SU-DHL-6 (cell line): ENCODE results near the gene PPP1R37.

Experiments
- H2AFZ ChIP-seq: fragments of 200-600 bp; sonication (generic); 2 replicates; pipeline ENCODE4 v1.6.1; 2014; ENCODE audit warnings: low read depth, mild to moderate bottlenecking, moderate library complexity, mixed read lengths, antibody characterized with exemption, low read length; ENCODE audit not compliant: severe bottlenecking
- H3F3A ChIP-seq: fragments of 200-600 bp; shearing (Covaris generic); 2 replicates; pipeline ENCODE4 v1.6.0; 2016; ENCODE audit warnings: antibody characterized with exemption, mild to moderate bottlenecking; ENCODE audit not compliant: insufficient read depth
- H3K27ac ChIP-seq: fragments of 200-600 bp; sonication (generic); 2 replicates; pipeline ENCODE4 v1.5.1; 2016; ENCODE audit warnings: low read depth, mild to moderate bottlenecking, low read length, moderate library complexity, mixed read lengths
- H3K27me3 ChIP-seq: fragments of 200-600 bp; sonication (generic), shearing (Covaris generic); 2 replicates; pipeline ENCODE4 v1.6.0; 2014; ENCODE audit warnings: mild to moderate bottlenecking, low read length
- H3K36me3 ChIP-seq: fragments of 200-600 bp; sonication (generic); 2 replicates; pipeline ENCODE4 v1.6.1; 2014; ENCODE audit warnings: mild to moderate bottlenecking, low read length, mixed read lengths
- H3K4me2 ChIP-seq: fragments of 300-600, 200-600 bp; shearing (Covaris generic), sonication (generic); 2 replicates; pipeline ENCODE4 v1.6.0; 2014; ENCODE audit warnings: low read length, low read depth, mild to moderate bottlenecking; ENCODE audit not compliant: poor library complexity, severe bottlenecking
- H3K4me3 ChIP-seq: fragments of 200-600 bp; sonication (generic); 2 replicates; pipeline ENCODE4 v1.5.1; 2014; ENCODE audit warnings: antibody characterized with exemption, low read length, mild to moderate bottlenecking, mixed read lengths; ENCODE audit not compliant: insufficient read depth, poor library complexity, severe bottlenecking
- H3K79me2 ChIP-seq: fragments of 200-600 bp; sonication (generic); 2 replicates; pipeline ENCODE4 v1.6.1; 2014; ENCODE audit warnings: mild to moderate bottlenecking, low read length, moderate library complexity; ENCODE audit not compliant: insufficient read depth
- H3K9ac ChIP-seq: fragments of 200-600 bp; sonication (generic); 2 replicates; pipeline ENCODE4 v1.7.0; 2014; ENCODE audit warnings: mild to moderate bottlenecking, low read length
- H3K9me2 ChIP-seq: fragments of 200-600 bp; sonication (generic); replicated peaks from 2 replicates; pipeline ENCODE4 v1.6.1; 2014; ENCODE audit warnings: low read length; ENCODE audit not compliant: insufficient read depth
- H3K9me3 ChIP-seq: fragments of 200-600 bp; sonication (generic); 2 replicates; pipeline ENCODE4 v1.6.1; 2014; ENCODE audit warnings: low read length, mixed read lengths; ENCODE audit not compliant: insufficient read depth
- H4K20me1 ChIP-seq: fragments of 200-600 bp; sonication (generic); 2 replicates; pipeline ENCODE4 v1.6.1; 2014; ENCODE audit warnings: low read depth, mild to moderate bottlenecking, antibody characterized with exemption, low read length, moderate library complexity, mixed read lengths
- EZH2phosphoT487 ChIP-seq: fragments of 200-600 bp; sonication (generic), shearing (Covaris generic); conservative IDR thresholded peaks from 2 replicates; pipeline ENCODE4 v1.6.1; 2018; ENCODE audit warnings: mild to moderate bottlenecking, antibody characterized with exemption, low read length, moderate library complexity, mixed read lengths
- TF ChIP-seq, protein P1 (sequence below): fragments of 200-600 bp; sonication (generic); IDR thresholded peaks from one replicate; pipeline ENCODE4 v1.5.1; 2017; ENCODE audit warnings: antibody characterized with exemption, mild to moderate bottlenecking, low read length, moderate library complexity; ENCODE audit not compliant: insufficient read depth, poor library complexity, severe bottlenecking

PPP1R37 gene

DNA sequence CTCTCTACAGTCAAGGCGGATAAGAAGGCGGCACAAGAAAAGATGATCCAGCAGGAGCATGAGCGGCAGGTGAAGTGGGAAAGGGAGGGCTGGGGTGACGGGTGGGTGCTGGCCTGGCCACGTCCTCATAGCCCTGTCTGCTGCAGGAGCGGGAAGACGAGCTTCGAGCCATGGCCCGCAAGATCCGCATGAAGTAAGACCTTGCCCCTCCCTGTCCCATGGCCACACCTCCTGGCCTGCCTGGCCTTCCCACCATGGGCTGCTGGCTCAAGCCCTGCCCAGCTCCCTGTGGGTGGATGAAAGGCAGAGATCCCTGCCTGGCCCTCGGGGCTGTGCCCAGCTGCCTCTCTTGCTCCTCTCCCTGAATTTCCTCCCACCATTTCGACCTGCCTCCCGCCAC lies 23.9 kb upstream of the PPP1R37 start:
- no peak overlapping the region for H3K4me3 ChIP-seq
- no peaks in the 10 kb centered on the region for H3K27me3 ChIP-seq
- no peak overlapping the region for H3K4me2 ChIP-seq
- no peaks in the 10 kb centered on the region for H3K9me3 ChIP-seq
- TF ChIP-seq EZH2phosphoT487: no peak
- TF ChIP-seq, protein P1, sequence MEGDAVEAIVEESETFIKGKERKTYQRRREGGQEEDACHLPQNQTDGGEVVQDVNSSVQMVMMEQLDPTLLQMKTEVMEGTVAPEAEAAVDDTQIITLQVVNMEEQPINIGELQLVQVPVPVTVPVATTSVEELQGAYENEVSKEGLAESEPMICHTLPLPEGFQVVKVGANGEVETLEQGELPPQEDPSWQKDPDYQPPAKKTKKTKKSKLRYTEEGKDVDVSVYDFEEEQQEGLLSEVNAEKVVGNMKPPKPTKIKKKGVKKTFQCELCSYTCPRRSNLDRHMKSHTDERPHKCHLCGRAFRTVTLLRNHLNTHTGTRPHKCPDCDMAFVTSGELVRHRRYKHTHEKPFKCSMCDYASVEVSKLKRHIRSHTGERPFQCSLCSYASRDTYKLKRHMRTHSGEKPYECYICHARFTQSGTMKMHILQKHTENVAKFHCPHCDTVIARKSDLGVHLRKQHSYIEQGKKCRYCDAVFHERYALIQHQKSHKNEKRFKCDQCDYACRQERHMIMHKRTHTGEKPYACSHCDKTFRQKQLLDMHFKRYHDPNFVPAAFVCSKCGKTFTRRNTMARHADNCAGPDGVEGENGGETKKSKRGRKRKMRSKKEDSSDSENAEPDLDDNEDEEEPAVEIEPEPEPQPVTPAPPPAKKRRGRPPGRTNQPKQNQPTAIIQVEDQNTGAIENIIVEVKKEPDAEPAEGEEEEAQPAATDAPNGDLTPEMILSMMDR: no peak
- H3K9ac ChIP-seq: no peak overlapping the region
- H3K36me3 ChIP-seq: no peaks in the 10 kb centered on the region
- no peak overlapping the region for H2AFZ ChIP-seq
- no peaks in the 10 kb centered on the region for H3K9me2 ChIP-seq
- H3F3A ChIP-seq: peaks cover 9% of the 10 kb centered on the region; the same call in 1 of the 2 replicates
- H4K20me1 ChIP-seq: no peaks in the 10 kb centered on the region
- peak overlapping the region; percentile 48; the same call in 1 of the 2 replicates for H3K27ac ChIP-seq
- peaks cover 13% of the 10 kb centered on the region for H3K79me2 ChIP-seq

DNA sequence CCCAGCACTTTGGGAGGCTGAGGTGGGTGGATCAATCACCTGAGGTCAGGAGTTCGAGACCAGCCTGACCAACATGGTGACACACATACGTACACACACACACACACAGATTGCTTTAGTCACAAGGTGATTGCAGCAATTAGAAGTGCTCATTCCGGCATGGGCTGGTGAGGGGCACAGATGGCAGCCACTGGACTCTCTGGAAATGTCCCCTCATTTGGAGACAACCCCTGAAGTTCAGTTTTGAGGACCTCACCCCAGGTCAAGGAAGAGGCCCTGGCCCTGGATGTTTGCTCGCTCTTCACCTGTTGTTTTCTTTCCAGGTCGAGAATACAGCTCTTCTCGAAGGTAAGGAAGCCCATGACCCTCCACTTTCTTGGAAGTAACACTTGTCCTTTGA lies 22.8 kb upstream of the PPP1R37 start:
- Histone ChIP-seq H3K4me3 (no peak overlapping the region), H3K9me2 (no peaks in the 10 kb centered on the region), H3K27ac (peak overlapping the region; percentile 16; the same call in 1 of the 2 replicates), H4K20me1 (peaks cover 9% of the 10 kb centered on the region), H3K9me3 (no peaks in the 10 kb centered on the region), H3F3A (peaks cover 19% of the 10 kb centered on the region), H2AFZ (no peak overlapping the region), H3K4me2 (no peak overlapping the region), H3K36me3 (peaks cover 8% of the 10 kb centered on the region; the same call in 1 of the 2 replicates), H3K9ac (no peak overlapping the region), H3K27me3 (no peaks in the 10 kb centered on the region), H3K79me2 (peaks cover 21% of the 10 kb centered on the region)
- TF ChIP-seq, protein P1: no peak
- no peak for TF ChIP-seq EZH2phosphoT487

DNA sequence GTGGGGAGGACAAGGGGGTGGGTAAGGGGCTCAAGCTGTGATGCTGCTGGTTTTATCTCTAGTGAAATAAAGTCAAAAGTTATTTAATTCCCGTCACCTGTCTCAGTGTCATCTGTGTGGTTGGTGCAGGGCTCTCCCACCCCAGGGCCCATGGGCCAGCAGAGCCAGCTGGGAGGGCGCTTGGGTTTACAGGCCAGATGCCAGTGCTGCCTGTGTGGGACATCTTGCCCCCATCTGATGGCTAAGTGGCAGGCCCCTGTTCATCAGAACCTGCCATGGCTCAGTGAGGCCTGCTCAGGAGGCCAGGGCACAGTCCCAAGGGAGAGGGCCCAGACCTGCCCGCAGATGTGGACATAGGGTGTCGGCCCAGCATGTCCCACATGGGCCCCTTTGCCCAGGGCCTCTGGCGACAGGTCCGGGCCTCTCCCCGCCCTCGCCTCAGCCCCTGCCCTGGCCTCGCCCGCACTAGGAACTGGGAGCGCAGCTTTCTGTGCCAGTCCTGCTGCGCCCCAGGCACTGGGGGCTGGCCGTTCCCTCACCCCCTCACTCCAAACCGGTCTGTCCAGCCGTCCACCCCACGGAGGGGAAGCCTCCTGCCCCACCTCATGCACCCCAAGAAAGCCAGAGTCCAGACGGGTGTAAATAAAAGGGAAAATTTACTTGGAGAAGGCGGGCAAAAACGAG lies 22.0 kb upstream of the PPP1R37 start:
- no peaks in the 10 kb centered on the region for H3K9me3 ChIP-seq
- peaks cover 19% of the 10 kb centered on the region for H3F3A ChIP-seq
- H3K9me2 ChIP-seq: no peaks in the 10 kb centered on the region
- no peak overlapping the region for H3K4me2 ChIP-seq
- no peak overlapping the region for H3K4me3 ChIP-seq
- H3K79me2 ChIP-seq: peaks cover 26% of the 10 kb centered on the region
- no peak overlapping the region for H3K27ac ChIP-seq
- TF ChIP-seq, protein P1: no peak
- no peak for TF ChIP-seq EZH2phosphoT487
- H3K36me3 ChIP-seq: peaks cover 8% of the 10 kb centered on the region; the same call in 1 of the 2 replicates
- H2AFZ ChIP-seq: no peak overlapping the region
- H4K20me1 ChIP-seq: peaks cover 9% of the 10 kb centered on the region
- no peak overlapping the region for H3K9ac ChIP-seq
- no peaks in the 10 kb centered on the region for H3K27me3 ChIP-seq
